Measurements from ENCODE around the gene APOL2.
"Not testable (repeated sequence)": the region's sequence is repeated elsewhere in the genome, so short reads cannot be mapped to it uniquely, and the experiment has no call there.

APOL2 gene

DNA sequence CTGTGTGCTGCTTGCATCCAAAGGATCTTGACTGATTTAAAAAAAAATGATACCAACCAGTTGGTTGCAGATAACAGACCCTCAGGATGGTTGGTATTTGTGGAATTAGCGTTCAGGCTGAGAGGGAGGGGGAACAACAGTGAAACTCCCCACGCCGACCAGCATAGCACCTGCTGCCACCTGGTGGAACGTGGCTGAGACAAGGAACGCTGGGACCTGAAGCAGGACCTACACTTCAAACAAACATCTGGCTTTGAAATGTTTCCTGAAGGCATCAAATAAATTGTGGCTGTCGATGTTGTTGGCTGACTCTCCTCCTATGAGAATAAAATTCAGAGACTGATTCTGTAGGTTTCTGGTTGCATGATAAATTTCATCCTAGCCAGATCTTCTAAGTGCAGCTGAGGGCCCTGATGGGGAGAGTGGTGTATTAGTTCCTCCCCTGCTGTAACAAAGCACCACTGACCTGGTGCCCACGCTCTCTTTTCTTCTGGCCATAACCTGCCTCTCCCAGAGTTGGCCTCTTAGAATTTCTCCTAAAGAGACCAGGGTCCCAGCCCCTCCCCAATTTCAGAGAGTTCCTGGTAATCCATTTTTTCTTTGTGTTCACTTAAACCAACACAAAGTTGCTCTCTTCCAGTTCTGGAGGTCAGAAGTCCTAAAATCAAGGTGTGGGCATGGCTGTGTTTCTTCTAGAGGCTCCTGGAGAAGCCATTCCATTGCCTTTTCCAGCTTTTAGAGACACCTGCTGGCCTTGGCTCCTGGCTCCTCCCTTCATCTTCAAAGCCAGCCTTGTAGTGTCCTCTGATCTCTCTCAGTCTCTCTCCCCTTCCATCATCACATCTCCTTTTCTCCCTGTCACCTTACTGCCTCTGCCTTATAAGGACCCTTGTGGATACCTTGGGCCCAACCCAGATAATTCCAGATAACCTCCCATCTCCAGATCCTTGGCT, 17.3 kb downstream of the APOL2 start:
- DNase-seq (ENCODE audit: low spot score) = no peak

- DNase-seq (ENCODE audit: low spot score) = no peak
These were observed 18.8 kb downstream of the APOL2 start for GRCh38 chr22:36220451-36220921.

DNA sequence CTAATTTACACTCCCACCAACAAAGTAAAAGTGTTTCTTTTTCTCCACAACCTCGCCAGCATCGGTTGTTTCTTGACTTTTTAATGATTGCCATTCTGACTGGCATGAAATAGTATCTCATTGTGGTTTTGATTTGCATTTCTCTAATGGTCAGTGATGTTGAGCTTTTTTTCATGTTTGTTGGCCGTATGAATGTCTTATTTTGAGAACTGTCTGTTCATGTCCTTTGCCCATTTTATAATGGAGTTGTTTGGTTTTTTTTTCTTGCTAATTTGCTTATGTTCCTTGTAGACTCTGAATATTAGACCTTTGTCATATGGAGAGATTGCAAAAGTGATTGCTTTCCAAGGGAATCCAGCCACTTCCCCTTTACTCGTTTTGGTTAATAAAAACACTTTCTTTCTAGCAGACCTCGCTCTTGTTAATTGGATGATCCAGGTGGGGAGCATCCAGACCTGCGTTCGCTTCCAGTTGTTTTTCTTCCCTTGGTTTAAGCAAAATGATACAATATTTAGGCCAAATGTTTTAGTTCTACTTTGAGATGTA, 20.6 kb downstream of the APOL2 start:
- DNase-seq (ENCODE audit: low spot score) = no peak

DNA sequence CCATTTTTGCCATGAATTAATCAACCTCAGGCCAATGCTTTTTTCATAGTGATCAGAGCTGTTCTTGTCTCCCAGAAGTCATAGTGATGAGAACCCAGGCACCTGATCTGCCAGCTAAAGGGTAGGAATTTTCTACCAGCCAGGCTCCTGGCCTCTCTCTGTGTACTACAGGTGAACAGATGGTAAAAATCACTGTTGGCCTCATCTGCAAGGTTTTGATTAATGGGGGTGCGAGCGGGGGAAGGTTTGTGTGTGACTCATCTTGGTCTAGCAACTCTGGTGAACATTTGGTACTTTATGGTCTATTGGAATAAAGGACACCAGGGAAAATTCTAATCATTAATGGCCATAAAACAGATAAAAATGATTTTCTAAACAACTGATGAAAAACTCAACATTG, 23.3 kb downstream of the APOL2 start:
- no peak for DNase-seq (ENCODE audit: low spot score)

DNA sequence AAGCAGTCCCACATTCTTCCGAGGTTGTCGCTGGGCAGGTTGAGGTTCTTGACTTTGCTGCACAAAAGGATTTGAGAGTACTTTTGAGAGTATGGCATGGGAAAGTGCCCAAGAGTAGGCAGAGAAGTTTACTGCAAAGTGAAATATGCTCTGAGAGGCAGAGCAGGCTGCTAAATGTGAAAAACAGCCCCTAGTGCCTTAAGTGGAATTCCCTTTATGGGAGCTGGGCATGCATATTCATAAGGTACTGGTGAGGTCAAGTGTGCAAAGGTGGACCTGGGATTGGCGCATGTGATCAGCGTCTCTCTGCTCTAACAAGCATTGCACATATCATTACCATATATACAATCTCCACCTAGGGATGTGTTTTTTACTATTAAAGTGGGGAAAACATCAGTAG, 25.7 kb downstream of the APOL2 start:
- no peak for DNase-seq (ENCODE audit: low spot score)

- no peak for DNase-seq (ENCODE audit: low spot score)
These were observed 26.4 kb downstream of the APOL2 start for GRCh38 chr22:36212901-36213300.

DNA sequence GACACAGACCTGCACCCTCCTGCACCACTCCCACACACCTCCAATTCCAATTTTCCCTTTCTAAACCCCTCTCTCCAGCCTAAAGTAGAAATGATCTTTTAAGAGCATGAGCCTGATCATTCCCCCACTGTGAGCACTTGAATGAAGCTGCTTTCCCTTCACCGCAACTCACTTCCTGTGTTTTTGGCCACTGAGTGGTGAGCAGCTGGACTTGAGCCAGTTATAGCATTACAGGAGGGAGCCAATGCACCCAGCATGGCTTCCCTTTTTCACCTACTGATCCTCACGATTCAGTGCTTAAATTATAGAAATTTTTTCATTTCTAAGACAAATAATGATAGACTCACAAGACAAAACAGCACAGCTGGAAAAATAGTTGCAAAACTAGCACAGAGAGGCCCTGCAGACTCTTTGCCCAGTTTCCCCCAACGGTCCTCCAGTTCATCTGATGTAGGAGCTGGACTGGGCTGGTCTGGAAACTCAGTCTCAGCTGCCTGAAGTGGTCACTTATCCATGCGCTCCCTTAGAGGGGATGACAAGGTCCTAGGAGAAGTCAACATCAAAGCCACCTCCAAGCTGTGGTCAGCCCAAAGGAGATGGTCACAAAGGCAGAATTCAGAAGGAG, 28.0 kb downstream of the APOL2 start:
- DNase-seq (ENCODE audit: low spot score) = no peak

- no peak for DNase-seq (ENCODE audit: low spot score)
These were observed 29.1 kb downstream of the APOL2 start for GRCh38 chr22:36210224-36210623.

DNA sequence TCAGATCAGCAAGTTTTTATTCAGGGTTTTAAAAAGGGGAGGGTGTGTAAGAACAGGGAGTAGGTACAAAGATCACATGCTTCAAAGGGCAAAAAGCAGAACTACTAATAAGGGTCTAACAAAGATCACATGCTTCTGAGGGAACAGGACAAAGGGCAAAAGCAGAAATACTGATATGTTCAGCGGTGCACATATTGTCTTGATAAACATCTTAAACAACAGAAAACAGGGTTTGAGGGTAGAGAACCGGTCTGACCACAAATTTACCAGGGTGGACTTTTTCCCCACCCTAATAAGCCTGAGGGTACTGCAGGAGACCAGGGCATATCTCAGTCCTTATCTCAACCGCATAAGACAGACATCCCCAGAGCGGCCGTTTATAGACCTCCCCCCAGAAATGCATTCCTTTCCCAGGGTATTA, 29.8 kb downstream of the APOL2 start:
- DNase-seq (ENCODE audit: low spot score) = not testable (repeated sequence)

GRCh38 chr22:36208914-36209313, 30.4 kb downstream of the APOL2 start:
- DNase-seq (ENCODE audit: low spot score) = no peak

DNA sequence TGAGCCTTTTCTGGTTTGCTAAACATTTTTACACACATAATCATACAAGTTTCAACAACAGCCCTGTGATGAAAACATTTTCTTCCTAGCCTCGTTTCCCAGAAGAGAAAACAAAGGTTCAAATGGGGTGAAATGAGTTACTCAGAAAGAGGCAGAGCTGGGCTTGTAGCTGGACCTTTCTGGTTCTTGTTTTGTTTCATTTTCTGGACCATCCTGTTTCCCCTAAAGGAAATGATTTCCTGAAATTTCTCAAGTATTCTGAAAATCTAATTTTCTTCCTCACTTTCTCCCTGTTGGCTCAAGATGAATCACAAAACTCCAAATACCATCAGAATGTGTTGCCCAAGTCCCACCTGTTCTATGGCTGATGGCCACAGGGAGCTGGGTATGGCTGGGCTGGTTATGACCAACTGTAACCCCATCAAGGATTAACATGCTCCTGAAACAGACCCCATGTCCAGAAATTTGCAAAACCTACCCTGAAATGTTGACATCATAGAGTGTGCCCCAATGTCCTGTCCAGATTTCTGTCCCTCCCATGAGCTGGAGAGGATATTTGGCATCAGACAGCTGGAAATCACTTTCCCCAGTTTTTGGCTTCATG, 31.1 kb downstream of the APOL2 start:
- DNase-seq (ENCODE audit: low spot score) = no peak

GRCh38 chr22:36206255-36206654, 33.1 kb downstream of the APOL2 start:
- DNase-seq (ENCODE audit: low spot score) = no peak

- not testable (repeated sequence) for DNase-seq (ENCODE audit: low spot score)
These were observed 33.8 kb downstream of the APOL2 start for GRCh38 chr22:36205573-36205972.

DNA sequence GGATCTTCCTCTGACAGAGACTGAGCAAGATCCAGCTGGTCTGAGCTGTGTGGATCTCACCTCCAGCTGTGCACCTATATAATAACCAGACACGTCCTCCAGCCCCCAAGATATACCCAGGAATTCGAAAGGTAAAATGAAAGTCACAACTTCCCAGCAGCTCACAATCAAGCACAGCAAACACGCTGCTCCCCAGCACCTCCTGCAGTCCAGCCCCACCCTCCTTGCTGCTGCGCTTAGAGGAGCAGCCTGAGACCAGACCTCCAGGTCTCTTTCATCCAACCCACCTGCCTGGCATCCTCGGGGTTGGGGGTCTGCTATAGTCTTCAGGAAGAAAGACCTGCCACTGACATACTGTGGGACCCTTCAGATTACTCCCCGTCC, 34.7 kb downstream of the APOL2 start:
- DNase-seq (ENCODE audit: low spot score) = no peak

DNA sequence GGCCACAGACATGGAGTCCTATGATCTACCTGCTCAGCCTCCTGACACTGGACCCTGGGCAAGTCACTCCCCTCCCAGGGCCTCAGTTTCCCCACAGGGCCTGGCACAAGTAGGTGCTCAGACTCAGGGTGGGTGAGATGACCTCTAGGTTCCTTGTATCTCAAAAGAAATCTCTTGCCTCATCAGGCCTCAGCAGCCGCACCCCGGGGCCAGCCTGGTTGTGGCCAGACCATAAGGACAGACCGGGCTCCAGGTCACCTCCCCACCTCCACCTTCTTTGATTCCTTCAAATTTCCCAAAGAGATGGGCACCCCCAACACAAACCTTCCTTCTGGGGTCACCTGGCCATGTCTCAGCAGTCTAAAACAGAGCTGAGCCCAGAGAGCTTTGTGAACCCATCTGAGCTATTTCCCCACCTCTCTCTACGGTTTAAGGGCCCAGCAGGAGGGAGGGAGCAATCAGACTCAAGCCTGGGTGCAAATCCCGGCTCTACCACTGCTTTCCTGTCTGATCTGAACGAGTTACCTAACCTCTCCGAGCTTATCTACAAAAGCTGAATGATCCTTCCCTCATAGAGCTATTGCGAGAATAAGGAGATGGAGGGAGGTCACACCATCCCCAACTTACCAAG, 35.2 kb downstream of the APOL2 start:
- DNase-seq (ENCODE audit: low spot score) = no peak

GRCh38 chr22:36203441-36203840, 35.9 kb downstream of the APOL2 start:
- not testable (repeated sequence) for DNase-seq (ENCODE audit: low spot score)

- not testable (repeated sequence) for DNase-seq (ENCODE audit: low spot score)
These were observed 36.4 kb downstream of the APOL2 start for GRCh38 chr22:36202906-36203305.

GRCh38 chr22:36201630-36202319, 37.6 kb downstream of the APOL2 start, which contains the start of gene APOL4:
Gene APOL4, minus strand, starts transcription at chr22:36201809. Its CDS starts 75 bp downstream, at chr22:36201734.
- peak; percentile 22 for DNase-seq (ENCODE audit: low spot score)

DNA sequence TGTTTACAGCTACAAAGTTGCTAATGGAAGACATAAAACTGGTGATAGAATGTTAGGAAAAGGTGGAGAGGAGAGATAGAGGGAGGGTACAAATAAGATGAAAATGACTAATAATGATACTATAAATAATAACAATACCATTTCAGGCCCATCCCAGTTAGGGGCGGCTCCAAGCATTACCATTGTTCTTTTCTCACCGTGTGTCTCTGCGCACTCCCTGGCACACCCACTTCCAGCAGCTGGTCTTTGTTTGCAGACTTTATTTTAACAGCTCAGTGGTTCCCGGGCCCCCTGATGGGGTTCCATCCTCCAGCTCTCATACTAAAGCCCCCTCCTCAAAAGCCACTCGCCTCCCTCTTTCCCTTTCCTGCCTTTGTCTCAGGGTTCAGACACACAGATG, 38.3 kb downstream of the APOL2 start:
- not testable (repeated sequence) for DNase-seq (ENCODE audit: low spot score)

DNA sequence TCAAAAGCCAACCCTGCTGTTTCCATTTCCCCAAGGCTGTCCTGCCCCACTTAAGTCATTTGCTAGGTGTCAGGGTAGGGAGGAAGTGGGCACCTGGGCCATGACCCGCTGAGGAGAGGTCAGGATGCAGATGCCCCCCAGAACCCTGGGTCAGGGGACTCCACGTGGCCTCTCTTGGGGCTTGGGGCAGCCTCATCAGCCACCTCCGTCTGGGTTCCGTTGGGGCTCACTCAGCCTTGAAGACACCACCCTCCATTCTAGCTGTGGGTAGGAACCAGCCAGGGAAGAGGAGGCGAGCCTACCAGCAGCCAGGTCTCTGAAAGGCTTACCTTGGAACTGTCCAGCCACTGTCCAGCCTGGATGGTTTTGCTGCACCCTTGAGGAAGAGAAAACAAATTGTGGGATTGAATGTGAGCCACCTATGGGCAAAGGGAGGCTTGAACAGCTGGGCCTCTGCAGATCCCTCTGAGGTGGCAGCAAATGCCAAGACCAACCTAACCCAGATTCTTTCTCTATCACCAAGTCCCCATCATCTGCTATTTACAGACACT, 40.3 kb downstream of the APOL2 start:
- no peak for DNase-seq (ENCODE audit: low spot score)

DNA sequence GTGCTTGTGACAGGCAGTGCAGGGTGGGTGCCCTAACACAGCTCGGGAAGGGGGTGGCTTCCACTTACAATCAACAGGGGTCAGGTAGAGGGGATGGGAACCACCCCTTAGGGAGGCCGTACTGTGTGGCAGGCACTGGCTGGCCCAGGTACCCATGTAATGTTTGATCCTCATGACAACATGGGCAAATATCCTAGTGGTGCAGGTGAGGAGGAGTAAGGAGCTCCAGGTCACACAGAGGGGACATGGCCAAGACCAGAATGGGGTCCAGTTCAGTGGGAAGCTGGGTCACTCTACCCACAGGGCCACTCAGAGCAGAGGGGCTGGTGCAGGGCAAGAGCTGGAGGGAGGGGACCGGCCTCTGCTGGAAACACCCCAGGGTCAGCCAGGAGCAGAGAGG, 40.8 kb downstream of the APOL2 start:
- DNase-seq (ENCODE audit: low spot score) = no peak

Data from AG08396 (cell line).